ENCODE data around the gene EPHB1.

DNA sequence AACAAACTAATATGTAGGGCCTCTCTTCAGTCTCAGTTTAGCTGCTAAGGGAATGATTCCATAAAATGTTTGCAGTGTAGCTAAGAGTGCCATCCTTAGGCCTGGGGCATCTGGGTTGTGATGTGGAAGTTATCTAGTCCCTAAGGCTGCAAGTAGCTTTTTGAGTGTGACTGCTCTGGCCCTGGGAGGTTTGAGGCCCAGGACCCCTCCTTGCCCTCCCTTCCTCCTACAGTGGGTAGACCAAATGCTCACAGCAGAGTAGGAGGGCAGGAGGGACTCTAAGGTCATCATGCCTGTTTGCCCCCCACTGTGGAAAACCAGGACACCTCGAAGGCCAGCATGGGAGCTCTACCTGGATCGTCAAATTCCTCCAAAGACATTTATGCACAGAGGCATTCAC is 115.0 kb downstream of the EPHB1 start:
- TF ChIP-seq EZH2 (IDR thresholded peaks at IDR 0.05; ENCODE audit: insufficient read depth, poor library complexity, severe bottlenecking) (no peak), EZH2phosphoT487 (IDR thresholded peaks at IDR 0.05; ENCODE audit: insufficient read depth, low read depth) (no peak)
